Activated gamma-delta T cell treated with anti-CD3 and anti-CD28 coated beads, Interleukin-2, amount 50 U/mL, for 16 hours (primary cell): ENCODE data around the gene NCOR2.

ENCODE experiments used
- DNase-seq: peaks from one replicate; pipeline ENCODE4 v3.0.0-alpha.2; 2020; ENCODE audit warnings: low read depth

The NCOR2 gene

GRCh38 chr12:124543590-124544310, 23.7 kb downstream of the NCOR2 start:
- DNase-seq = no peak

GRCh38 chr12:124543052-124543589, 24.3 kb downstream of the NCOR2 start:
- DNase-seq = no peak

- DNase-seq = no peak
Measured at GRCh38 chr12:124542021-124542949, 25.1 kb downstream of the NCOR2 start.

- DNase-seq = no peak
Measured at GRCh38 chr12:124541322-124541721, 26.1 kb downstream of the NCOR2 start.

- no peak for DNase-seq
Measured at GRCh38 chr12:124539084-124540041, 28.0 kb downstream of the NCOR2 start.

- no peak for DNase-seq
Measured at GRCh38 chr12:124538194-124539082, 29.0 kb downstream of the NCOR2 start.

GRCh38 chr12:124537525-124538193, 29.8 kb downstream of the NCOR2 start:
- DNase-seq = no peak

GRCh38 chr12:124536641-124537040, 30.8 kb downstream of the NCOR2 start:
- no peak for DNase-seq

GRCh38 chr12:124534776-124535740, 32.4 kb downstream of the NCOR2 start:
- no peak for DNase-seq

- DNase-seq = no peak
Measured at GRCh38 chr12:124533456-124533855, 34.0 kb downstream of the NCOR2 start.

- no peak for DNase-seq
Measured at GRCh38 chr12:124532967-124533366, 34.4 kb downstream of the NCOR2 start.

GRCh38 chr12:124532331-124532750, 35.1 kb downstream of the NCOR2 start:
- DNase-seq = no peak

GRCh38 chr12:124531906-124532305, 35.5 kb downstream of the NCOR2 start:
- no peak for DNase-seq

- no peak for DNase-seq
Measured at GRCh38 chr12:124531281-124531745, 36.1 kb downstream of the NCOR2 start.

GRCh38 chr12:124530637-124531263, 36.7 kb downstream of the NCOR2 start:
- no peak for DNase-seq

- DNase-seq = no peak
Measured at GRCh38 chr12:124529565-124530276, 37.7 kb downstream of the NCOR2 start.

- no peak for DNase-seq
Measured at GRCh38 chr12:124527861-124528561, 39.4 kb downstream of the NCOR2 start.
